HG02759 (cell line): ENCODE data around the gene PRRT3.

Experiments used
- ATAC-seq: cut with Tn5 transposase; IDR thresholded peaks from one replicate; pipeline ENCODE4 v1.9.1; 2021; ENCODE audit warnings: mild to moderate bottlenecking, moderate library complexity; ENCODE audit not compliant: unreplicated experiment

Gene PRRT3

GRCh38 chr3:9951962-9952805 is at the start of gene PRRT3:
Gene PRRT3, minus strand, starts transcription at chr3:9952408. Its CDS starts 2,293 bp downstream, at chr3:9950115.
- ATAC-seq: peak; percentile 79

GRCh38 chr3:10000686-10001085 is 48.5 kb upstream of the PRRT3 start:
- ATAC-seq: no peak

GRCh38 chr3:9994086-9994844 is 42.1 kb upstream of the PRRT3 start:
- ATAC-seq: no peak

GRCh38 chr3:9986230-9986725 is 34.1 kb upstream of the PRRT3 start:
- ATAC-seq: peak; percentile 35

GRCh38 chr3:9980251-9980650 is 28.0 kb upstream of the PRRT3 start:
- no peak for ATAC-seq

- ATAC-seq: no peak
Observed at GRCh38 chr3:9978710-9979305, 26.6 kb upstream of the PRRT3 start.

GRCh38 chr3:9976721-9977709 is 24.8 kb upstream of the PRRT3 start:
- ATAC-seq: no peak

- no peak for ATAC-seq
Observed at GRCh38 chr3:9970020-9970652, 17.9 kb upstream of the PRRT3 start.

- no peak for ATAC-seq
Observed at GRCh38 chr3:9969632-9970019, 17.4 kb upstream of the PRRT3 start.

GRCh38 chr3:9966841-9967240 is 14.6 kb upstream of the PRRT3 start:
- ATAC-seq: no peak

- ATAC-seq: no peak
Observed at GRCh38 chr3:9965200-9965875, 13.1 kb upstream of the PRRT3 start.

- no peak for ATAC-seq
Observed at GRCh38 chr3:9957214-9957613, 5.0 kb upstream of the PRRT3 start.

- ATAC-seq: no peak
Observed at GRCh38 chr3:9955611-9956352, 3.6 kb upstream of the PRRT3 start.

GRCh38 chr3:9955067-9955502 is 2.9 kb upstream of the PRRT3 start:
- ATAC-seq: no peak

GRCh38 chr3:9951598-9951961 is 628 bp downstream of the PRRT3 start:
- ATAC-seq: peak; percentile 18

- ATAC-seq: peak; percentile 46
Observed at GRCh38 chr3:9951126-9951525, 1.1 kb downstream of the PRRT3 start.

- ATAC-seq: no peak
Observed at GRCh38 chr3:9949626-9950025, 2.6 kb downstream of the PRRT3 start.

GRCh38 chr3:9949115-9949514 is 3.1 kb downstream of the PRRT3 start:
- ATAC-seq: no peak

GRCh38 chr3:9948586-9948985 is 3.6 kb downstream of the PRRT3 start:
- no peak for ATAC-seq
